Measurements from ENCODE around the gene MTRF1L. TPM values are rescaled to one million over a fixed set of nuclear protein-coding genes. Genes with fewer than 3 reads are reported as not detected.

MTRF1L gene
- total and polyA plus RNA-seq, 8 donors, result 4.7 to 55.9 (median 15.3) TPM

DNA sequence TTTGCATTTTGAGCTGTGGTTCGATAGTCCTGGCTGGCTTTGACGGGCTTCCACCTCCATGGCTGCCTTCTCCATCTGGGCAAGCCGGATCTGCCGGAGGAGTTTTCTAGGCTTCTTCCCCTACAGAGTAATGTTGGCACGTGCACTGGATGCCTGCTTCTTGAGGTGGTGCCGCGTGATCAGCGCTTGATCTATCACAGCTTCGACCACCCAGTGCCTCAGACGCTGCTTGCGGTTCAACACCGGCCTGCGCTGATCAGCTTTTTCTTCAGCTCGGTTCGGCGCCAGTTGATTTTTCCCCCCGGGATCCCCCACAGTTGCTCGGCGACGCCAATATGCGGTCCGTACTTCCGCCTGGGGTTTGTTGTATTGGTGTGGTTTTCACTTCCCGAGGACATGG lies 43.2 kb downstream of the MTRF1L start:
- H3K27me3 ChIP-seq, result no peaks in the 10 kb centered on the region
- no peak for TF ChIP-seq POLR2AphosphoS5 (IDR thresholded peaks at IDR 0.05)
- TF ChIP-seq EP300 (IDR thresholded peaks at IDR 0.05), result no peak
- TF ChIP-seq, protein P1, sequence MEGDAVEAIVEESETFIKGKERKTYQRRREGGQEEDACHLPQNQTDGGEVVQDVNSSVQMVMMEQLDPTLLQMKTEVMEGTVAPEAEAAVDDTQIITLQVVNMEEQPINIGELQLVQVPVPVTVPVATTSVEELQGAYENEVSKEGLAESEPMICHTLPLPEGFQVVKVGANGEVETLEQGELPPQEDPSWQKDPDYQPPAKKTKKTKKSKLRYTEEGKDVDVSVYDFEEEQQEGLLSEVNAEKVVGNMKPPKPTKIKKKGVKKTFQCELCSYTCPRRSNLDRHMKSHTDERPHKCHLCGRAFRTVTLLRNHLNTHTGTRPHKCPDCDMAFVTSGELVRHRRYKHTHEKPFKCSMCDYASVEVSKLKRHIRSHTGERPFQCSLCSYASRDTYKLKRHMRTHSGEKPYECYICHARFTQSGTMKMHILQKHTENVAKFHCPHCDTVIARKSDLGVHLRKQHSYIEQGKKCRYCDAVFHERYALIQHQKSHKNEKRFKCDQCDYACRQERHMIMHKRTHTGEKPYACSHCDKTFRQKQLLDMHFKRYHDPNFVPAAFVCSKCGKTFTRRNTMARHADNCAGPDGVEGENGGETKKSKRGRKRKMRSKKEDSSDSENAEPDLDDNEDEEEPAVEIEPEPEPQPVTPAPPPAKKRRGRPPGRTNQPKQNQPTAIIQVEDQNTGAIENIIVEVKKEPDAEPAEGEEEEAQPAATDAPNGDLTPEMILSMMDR (IDR thresholded peaks at IDR 0.05), result no peak
- TF ChIP-seq POLR2A (IDR thresholded peaks at IDR 0.05), result no peak
- 90 to 94% (median 94%) methylated on average over 23 to 24 of the region's 24 CpGs for WGBS, 5 donors
- H3K36me3 ChIP-seq, result no peaks in the 10 kb centered on the region
- peaks cover 0 to 4% (median 0%) of the 10 kb centered on the region in 4 donors for H3K9me3 ChIP-seq
- H3K4me3 ChIP-seq, result no peak overlapping the region
- intact Hi-C loops (cut with DNase I; ENCODE audit: low total_unique reads), result no loop called here
- H3K27ac ChIP-seq, result no peak overlapping the region
- no peak for DNase-seq
- H3K4me1 ChIP-seq, result no peaks in the 10 kb centered on the region

DNA sequence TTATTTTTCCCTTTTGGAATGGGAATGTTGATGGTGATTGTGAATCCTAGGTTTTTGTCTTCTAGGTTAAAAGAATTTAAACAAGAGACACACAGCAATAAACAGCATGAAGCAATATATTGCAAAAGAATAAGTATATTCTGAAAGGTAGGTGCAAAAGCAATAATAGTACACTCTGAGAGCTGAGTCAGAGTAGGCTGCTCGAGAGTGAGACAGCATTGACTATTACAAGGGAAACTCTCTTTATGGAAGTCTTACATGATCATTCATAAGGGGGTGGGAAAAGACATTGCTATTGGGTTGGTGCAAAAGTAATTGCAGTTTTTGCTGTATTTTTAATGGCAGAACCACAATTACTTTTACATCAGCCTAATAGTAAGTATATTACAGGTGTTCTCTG lies 44.7 kb downstream of the MTRF1L start:
- no peaks in the 10 kb centered on the region for H3K27me3 ChIP-seq
- H3K4me1 ChIP-seq, result peaks cover 0 to 4% (median 0%) of the 10 kb centered on the region in 4 donors
- no peak overlapping the region for H3K27ac ChIP-seq
- TF ChIP-seq POLR2A (IDR thresholded peaks at IDR 0.05) (no peak), POLR2AphosphoS5 (IDR thresholded peaks at IDR 0.05) (no peak), EP300 (IDR thresholded peaks at IDR 0.05) (no peak)
- TF ChIP-seq, protein P1 (IDR thresholded peaks at IDR 0.05), result no peak
- no peaks in the 10 kb centered on the region for H3K36me3 ChIP-seq
- no peak overlapping the region for H3K4me3 ChIP-seq
- intact Hi-C loops (cut with DNase I; ENCODE audit: low total_unique reads), result no loop called here
- DNase-seq, result no peak
- 61 to 83% (median 69%) methylated on average over 1 of the region's 1 CpG for WGBS, 5 donors
- H3K9me3 ChIP-seq, result peaks cover 0 to 4% (median 0%) of the 10 kb centered on the region in 4 donors

GRCh38 chr6:152954443-152954842 lies 48.1 kb downstream of the MTRF1L start:
- no peak for DNase-seq
- H3K27ac ChIP-seq, result no peak overlapping the region
- H3K4me3 ChIP-seq, result no peak overlapping the region
- peaks cover 0 to 13% (median 7%) of the 10 kb centered on the region in 3 donors for H3K27me3 ChIP-seq
- intact Hi-C loops (cut with DNase I; ENCODE audit: low total_unique reads), result no loop called here
- no peak for TF ChIP-seq POLR2A (IDR thresholded peaks at IDR 0.05)
- TF ChIP-seq, protein P1 (IDR thresholded peaks at IDR 0.05), result peak in 1 of 7 experiments; percentile 6
- peaks cover 0 to 5% (median 0%) of the 10 kb centered on the region in 4 donors for H3K4me1 ChIP-seq
- 47 to 66% (median 64%) methylated on average over 3 of the region's 3 CpGs for WGBS, 5 donors
- peaks cover 0 to 4% (median 0%) of the 10 kb centered on the region in 4 donors for H3K9me3 ChIP-seq
- H3K36me3 ChIP-seq, result no peaks in the 10 kb centered on the region

DNA sequence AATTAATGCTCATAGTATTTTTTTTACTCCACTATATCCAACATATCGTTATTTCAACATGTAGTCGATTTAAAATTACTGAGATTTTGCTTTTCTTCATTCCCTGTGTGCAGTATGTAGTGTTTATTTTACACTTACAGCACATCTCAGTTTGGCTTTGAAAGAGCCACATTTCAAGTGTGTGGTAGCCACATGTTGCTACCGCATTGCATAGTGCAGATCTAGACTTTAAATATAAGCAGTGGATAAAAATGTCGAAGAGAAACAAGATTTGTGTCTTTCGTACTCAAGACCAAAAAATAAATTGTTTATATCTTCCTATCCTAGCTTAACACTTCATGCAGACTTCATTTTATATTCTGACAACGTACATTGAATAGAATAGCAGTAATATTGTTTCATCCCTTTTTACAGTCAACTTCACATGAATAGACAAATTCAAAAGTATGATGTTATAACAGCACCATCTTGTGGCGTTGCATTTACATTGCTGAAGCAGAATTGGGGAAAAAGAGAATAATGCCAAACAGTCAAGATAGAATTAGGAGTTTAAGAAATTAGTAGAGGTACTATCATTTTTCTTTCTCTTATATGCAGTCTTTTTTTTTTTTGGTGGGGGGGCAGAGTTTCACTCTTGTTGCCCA lies 49.5 kb downstream of the MTRF1L start:
- peaks cover 0 to 4% (median 0%) of the 10 kb centered on the region in 4 donors for H3K9me3 ChIP-seq
- DNase-seq, result peak in 1 of 2 donors; percentile 52
- peaks cover 0 to 21% (median 8%) of the 10 kb centered on the region in 3 donors for H3K27me3 ChIP-seq
- intact Hi-C loops (cut with DNase I; ENCODE audit: low total_unique reads), result no loop called here
- H3K4me1 ChIP-seq, result peaks cover 0 to 10% (median 2%) of the 10 kb centered on the region in 4 donors
- WGBS, 5 donors, result 55 to 67% (median 64%) methylated on average over 7 of the region's 7 CpGs
- H3K4me3 ChIP-seq, result no peak overlapping the region
- no peaks in the 10 kb centered on the region for H3K36me3 ChIP-seq
- TF ChIP-seq, protein P1 (IDR thresholded peaks at IDR 0.05), result peak in 3 of 7 experiments; percentile 19 to 27 (median 21)
- TF ChIP-seq EP300 (IDR thresholded peaks at IDR 0.05), result no peak
- H3K27ac ChIP-seq, result no peak overlapping the region

Measured in stomach (tissue), 9 donors.